ENCODE data around the gene MAPKBP1. TPM values are rescaled to one million over a fixed set of nuclear protein-coding genes. Genes with fewer than 3 reads are reported as not detected.

MAPKBP1 gene
- total RNA-seq, 1 experiment from 2014 or later = 8.2 TPM

DNA sequence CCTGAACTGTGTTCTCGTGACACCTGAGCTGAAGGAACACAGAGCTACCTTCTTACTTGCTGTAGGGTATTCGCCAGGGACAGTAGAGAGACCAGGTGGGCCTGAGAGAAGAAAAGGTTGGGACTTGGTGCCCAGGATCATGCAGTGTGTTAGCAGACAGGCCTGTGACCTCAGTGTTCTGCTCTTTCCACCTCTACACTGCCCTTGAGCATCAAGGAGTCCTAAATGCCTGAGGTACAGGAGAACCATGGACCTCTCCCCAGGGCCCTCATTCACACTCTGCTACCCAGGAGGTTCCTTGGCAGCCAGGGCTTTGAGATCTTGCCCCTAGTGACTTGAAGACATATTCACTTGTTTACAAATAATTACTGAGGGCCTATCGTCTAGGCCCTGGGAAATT, 31.4 kb downstream of the MAPKBP1 start:
- DNase-seq (ENCODE audit: extremely low read depth, low read depth) = no peak

DNA sequence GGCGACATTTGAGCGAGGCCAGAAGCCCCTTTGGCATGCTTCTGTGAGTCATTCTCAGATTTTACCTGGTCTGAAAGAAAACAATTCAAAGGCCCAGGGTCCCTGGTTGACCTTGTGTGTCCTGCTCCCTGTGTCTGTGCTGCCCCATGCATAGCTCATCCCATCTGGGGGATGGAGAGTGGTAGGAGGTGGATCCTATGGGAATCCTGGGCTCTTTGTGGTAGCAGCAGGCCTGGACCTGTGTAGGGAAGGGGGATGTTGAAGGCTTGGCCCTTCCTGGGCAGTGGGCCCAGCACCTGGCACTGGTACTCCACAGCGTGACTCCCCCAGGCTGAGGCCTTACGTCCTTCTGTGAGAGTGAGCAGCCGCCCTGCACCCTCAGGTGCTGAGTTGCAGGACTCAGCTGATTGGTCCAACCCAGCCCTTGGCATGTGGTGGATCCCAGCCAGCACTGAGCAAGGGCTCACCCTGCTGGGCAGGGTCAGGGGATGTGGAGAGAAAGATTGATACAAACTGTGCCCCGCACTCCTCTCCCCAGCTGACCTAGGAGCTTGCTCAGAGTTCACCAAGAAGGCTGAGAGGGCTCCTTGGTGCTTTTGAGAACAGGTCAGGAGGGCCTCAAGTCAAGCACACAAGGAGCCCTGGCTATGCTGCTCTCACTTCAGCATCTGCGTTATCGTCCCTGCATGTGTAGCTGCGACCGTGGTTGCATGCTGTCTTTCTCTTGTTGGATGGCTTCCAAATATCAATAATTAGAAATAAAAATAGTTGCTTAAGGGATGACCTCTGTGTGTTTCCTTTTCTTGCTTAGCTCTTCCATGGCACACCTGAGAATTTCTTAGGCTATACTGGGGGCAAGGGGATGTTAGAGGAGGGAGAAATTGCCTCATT, 32.3 kb downstream of the MAPKBP1 start:
- DNase-seq (ENCODE audit: extremely low read depth, low read depth) = no peak

- no peak for DNase-seq (ENCODE audit: extremely low read depth, low read depth)
Measured at GRCh38 chr15:41809121-41809520, 34.8 kb downstream of the MAPKBP1 start.

DNA sequence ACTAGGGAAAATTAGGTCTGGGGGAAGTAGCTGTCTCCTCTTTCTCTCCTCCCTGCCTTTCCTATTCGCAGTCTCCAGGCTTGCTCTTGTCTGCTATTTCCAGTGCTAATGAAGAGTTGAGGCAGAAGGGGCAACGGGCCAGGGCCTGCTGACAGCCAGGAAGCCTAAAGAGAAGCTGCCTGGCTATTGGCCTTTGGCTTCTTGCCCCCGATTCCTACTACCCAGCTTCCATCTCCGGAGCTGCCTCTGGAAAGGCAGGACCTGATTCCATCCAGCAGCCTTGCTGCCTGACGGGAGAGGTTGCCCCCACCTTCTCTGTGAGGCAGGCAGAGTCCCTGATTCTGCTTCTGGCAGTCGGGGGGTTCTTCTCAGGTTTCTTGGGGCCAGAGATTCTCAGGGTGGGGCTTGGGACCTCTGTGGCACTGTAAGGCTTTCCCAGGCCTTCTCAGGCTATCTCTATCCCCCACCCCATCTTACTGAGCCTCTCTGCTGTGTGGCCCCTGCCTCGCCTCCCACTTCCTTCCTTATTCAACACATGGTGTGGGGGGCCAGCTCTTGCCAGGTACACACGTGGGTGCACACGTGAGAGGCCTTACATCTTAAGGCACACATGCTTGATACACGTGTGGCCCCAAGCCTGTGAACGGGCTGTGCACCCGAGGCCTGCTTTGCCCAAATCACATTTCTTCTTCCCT, 35.4 kb downstream of the MAPKBP1 start:
- DNase-seq (ENCODE audit: extremely low read depth, low read depth) = no peak

DNA sequence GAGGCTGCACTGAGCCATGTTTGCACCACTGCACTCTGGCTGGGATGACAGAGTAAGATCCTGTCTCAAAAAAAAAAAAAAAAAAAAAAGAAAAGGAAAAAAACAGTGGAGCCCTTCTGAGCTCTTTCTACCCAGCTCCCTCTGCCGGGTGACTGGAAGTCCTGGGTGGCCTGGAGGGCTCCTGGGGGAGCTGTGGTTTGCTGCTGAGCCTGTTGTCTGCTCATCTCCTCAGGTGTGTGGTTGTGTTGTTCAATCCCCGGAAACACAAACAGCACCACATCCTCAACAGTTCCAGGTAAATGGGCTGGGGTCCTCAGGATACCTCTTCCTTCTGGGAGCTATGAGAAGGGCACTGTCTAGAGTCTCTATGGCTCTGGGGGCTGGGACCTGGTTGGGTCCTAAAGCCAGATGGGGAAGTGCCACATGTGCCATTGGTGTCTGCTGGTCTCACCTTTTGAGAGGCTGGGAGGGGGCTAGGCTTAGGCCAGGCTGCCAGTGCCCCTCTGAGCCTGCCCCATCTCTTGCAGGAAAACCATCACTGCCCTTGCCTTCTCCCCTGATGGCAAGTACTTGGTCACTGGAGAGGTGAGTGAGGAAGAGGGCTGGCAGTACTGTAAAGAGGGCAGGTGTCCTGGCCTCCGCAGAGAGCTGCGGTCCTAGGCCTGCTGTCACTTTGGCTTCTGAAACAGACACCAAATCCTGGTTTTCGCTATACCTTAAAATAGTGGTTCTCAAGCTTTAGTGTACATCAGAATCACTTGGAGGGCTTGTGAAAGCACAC, 36.6 kb downstream of the MAPKBP1 start:
- no peak for DNase-seq (ENCODE audit: extremely low read depth, low read depth)

GRCh38 chr15:41811432-41812195, 37.3 kb downstream of the MAPKBP1 start:
- DNase-seq (ENCODE audit: extremely low read depth, low read depth) = peak; percentile 69

DNA sequence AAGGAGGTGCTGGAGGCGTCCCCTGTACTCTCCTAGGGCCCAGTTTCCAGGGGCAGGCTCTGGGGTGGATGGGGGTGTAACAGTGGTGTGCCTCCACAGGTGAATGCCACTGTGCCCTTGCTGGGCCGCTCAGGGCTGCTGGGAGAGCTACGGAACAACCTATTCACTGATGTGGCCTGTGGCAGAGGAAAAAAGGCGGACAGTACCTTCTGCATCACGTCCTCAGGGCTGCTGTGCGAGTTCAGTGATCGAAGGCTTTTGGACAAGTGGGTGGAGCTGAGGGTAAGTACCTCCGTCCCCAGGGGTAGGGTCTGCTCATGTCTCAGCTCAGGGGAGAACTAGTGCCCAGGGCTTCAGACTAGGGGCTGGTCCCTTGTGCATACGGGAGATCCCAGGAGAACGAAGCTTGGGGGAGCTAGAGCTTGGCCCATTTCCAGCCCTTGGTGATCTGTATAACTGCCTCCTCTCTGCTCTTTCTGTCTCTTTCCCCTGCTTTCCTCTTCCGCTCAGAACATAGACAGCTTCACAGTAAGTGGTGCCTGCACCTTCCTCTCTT, 38.6 kb downstream of the MAPKBP1 start:
- DNase-seq (ENCODE audit: extremely low read depth, low read depth) = no peak

- no peak for DNase-seq (ENCODE audit: extremely low read depth, low read depth)
Measured at GRCh38 chr15:41813426-41813825, 39.1 kb downstream of the MAPKBP1 start.

- DNase-seq (ENCODE audit: extremely low read depth, low read depth) = no peak
Measured at GRCh38 chr15:41814534-41814933, 40.2 kb downstream of the MAPKBP1 start.

GRCh38 chr15:41816788-41817187, 42.5 kb downstream of the MAPKBP1 start:
- DNase-seq (ENCODE audit: extremely low read depth, low read depth) = no peak

DNA sequence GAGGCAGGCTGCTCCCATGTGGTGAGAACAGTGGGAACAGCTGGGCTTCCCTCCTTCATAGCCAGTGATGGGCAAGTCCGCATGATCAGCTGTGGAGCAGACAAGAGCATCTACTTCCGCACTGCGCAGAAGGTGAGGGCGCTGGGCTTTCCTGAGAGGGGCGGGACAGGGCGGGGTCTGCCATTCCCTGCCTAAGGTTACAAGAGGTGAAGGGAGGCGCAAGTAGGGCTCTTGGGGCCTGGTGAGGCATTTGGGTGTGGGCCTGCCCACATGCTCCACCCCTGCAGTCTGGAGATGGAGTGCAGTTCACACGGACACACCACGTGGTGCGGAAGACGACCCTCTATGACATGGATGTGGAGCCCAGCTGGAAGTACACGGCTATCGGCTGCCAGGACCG, 43.0 kb downstream of the MAPKBP1 start:
- no peak for DNase-seq (ENCODE audit: extremely low read depth, low read depth)

GRCh38 chr15:41817781-41818180, 43.5 kb downstream of the MAPKBP1 start:
- no peak for DNase-seq (ENCODE audit: extremely low read depth, low read depth)

- DNase-seq (ENCODE audit: extremely low read depth, low read depth) = no peak
Measured at GRCh38 chr15:41819455-41820050, 45.3 kb downstream of the MAPKBP1 start.

DNA sequence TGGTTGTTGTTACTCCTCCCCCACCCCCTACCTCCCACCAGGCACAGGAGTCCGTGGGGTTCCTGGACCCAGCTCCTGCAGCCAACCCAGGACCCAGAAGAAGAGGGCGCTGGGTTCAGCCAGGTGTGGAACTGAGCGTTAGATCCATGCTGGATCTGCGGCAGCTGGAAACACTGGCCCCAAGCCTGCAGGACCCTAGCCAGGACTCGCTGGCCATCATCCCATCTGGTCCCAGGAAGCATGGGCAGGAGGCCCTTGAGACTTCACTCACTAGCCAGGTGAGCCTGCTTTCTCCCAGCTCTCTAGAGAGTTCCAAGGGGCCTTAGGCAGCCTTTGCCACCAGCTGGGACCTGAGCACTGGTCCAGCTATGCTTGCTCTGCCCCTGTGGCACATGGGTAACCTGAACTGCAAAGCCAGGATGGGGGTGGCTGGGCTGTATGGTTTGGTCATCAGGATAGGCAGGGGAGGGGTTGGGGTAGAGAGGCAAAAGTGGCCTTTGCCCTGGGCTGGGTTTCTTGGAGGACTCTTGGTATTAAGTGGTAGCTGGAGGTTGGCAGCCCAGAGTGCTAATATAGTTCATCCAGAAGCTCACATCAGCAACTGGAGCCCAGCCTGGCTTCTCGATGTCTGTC, 46.6 kb downstream of the MAPKBP1 start:
- no peak for DNase-seq (ENCODE audit: extremely low read depth, low read depth)

GRCh38 chr15:41821831-41822230, 47.5 kb downstream of the MAPKBP1 start:
- DNase-seq (ENCODE audit: extremely low read depth, low read depth) = no peak

DNA sequence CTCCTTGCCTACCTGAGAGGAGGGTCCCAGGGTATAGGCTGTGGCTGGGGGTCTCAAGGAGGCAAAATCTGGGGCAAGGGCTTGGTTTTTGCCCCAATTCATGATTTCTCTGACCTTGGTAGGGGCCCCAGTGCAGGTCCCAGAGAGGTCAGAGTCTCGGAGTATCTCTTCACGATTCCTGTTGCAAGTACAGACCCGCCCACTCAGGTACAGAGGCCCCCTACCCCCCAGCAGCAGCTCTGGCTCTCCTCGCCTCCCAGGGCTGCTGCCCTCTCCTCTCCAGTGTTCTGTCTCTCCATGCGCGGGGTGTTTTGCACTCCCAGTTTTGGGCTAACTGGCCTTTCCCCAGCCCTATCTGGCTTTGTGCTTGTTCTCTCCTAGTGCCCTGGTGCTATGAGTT, 48.2 kb downstream of the MAPKBP1 start:
- DNase-seq (ENCODE audit: extremely low read depth, low read depth) = no peak

DNA sequence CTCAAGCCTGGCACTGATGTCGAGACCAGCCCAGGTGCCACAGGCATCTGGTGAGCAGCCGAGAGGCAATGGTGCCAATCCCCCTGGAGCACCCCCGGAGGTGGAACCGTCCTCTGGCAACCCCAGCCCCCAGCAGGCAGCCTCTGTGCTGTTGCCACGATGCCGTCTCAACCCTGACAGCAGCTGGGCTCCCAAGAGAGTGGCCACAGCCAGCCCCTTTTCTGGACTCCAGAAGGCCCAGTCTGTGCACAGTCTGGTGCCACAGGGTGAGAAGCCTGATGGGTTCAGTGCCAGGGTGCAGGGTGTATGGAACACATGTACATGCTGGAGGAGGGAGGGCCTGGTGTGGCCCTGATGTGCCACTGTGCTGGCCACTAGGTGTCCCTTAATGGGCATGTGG, 48.7 kb downstream of the MAPKBP1 start:
- DNase-seq (ENCODE audit: extremely low read depth, low read depth) = no peak

DNA sequence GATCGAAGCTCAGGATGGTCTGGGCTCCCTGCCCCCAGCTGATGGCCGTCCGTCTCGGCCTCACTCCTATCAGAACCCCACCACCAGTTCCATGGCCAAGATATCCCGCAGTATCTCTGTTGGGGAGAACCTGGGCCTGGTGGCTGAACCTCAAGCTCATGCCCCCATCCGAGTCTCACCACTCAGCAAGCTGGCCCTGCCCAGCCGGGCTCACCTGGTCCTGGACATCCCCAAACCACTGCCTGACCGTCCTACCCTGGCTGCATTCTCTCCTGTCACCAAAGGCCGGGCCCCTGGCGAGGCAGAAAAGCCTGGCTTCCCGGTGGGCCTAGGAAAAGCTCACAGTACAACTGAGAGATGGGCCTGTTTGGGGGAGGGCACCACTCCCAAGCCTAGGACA, 49.2 kb downstream of the MAPKBP1 start:
- no peak for DNase-seq (ENCODE audit: extremely low read depth, low read depth)

GRCh38 chr15:41824062-41824745, 49.9 kb downstream of the MAPKBP1 start:
- DNase-seq (ENCODE audit: extremely low read depth, low read depth) = no peak
